Sigmoid colon (tissue), 4 donors: ENCODE results near the gene MFSD6.

Experiments
- CTCF ChIP-seq, 4 experiments: fragments of 450-650 bp in 3 of 4; fragments of 200-600 bp in 1 of 4; IDR thresholded peaks; one replicate each; pipeline ENCODE4 v1.5.1; 2016 to 2019; ENCODE audit warnings: antibody characterized with exemption in 4 of 4, mild to moderate bottlenecking in 3 of 4, moderate library complexity in 2 of 4
- POLR2A ChIP-seq, 2 donors: fragments of 450-650 bp; IDR thresholded peaks; one replicate each; pipeline ENCODE4 v1.6.1; 2016; ENCODE audit warnings: antibody characterized with exemption in 2 of 2, mild to moderate bottlenecking in 2 of 2, moderate library complexity in 2 of 2
- POLR2AphosphoS5 ChIP-seq, 4 donors: sonication (generic); formaldehyde crosslinking; IDR thresholded peaks; one replicate each; pipeline ENCODE4 v1.6.1; 2017; ENCODE audit warnings: antibody characterized with exemption in 4 of 4

- TF ChIP-seq CTCF (IDR thresholded peaks at IDR 0.05): no peak
- TF ChIP-seq POLR2A (IDR thresholded peaks at IDR 0.05): no peak
- no peak for TF ChIP-seq POLR2AphosphoS5 (IDR thresholded peaks at IDR 0.05)
These were observed 127.4 kb downstream of the MFSD6 start for GRCh38 chr2:190535586-190535985.
